ENCODE measurements around the gene KRTAP4-8.

DNA sequence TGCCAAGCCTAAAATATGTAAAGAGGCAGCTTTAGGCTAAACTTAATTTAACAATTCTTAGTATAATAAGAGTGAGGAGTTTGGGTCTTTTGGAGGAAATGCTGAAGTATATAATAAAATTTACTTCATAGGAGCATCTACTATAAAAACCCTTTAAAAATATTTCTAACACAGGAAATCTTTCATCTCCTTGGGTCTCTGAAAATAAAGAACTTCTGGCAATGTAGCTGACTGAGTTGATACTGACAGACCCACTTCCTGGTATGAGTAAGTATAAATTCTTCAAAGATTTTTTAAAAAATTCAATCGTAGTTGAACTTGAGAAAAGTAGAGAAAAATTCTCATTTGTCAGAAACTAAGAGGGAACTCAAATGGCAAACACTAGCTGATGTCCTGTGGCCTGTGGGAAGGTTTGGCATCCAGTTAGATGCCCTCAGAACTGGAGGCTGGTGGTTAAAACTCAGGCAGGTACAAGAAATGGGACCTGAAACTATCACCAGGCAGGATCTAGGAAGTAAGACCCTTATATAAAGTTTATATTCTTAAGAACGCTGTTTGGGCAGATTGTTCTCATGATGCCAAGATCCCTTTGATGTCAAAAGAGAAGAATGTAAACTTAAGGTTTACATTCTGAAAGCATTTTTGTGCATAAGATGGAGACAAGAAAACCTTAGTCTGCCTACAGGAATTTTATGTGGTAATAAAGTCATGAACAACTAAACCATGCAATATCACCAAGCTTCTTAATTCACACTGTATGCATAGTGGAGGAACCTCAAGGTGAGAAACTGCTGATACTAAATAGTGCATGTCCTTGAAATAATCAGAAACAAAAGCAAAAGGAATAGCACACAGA, 36.2 kb upstream of the KRTAP4-8 start:
- TF ChIP-seq POLR2A (IDR thresholded peaks at IDR 0.05) (no peak), POLR2AphosphoS5 (IDR thresholded peaks at IDR 0.05; ENCODE audit: insufficient read depth in 1 of 2, low read depth in 1 of 2) (no peak)
- TF ChIP-seq, protein P1, sequence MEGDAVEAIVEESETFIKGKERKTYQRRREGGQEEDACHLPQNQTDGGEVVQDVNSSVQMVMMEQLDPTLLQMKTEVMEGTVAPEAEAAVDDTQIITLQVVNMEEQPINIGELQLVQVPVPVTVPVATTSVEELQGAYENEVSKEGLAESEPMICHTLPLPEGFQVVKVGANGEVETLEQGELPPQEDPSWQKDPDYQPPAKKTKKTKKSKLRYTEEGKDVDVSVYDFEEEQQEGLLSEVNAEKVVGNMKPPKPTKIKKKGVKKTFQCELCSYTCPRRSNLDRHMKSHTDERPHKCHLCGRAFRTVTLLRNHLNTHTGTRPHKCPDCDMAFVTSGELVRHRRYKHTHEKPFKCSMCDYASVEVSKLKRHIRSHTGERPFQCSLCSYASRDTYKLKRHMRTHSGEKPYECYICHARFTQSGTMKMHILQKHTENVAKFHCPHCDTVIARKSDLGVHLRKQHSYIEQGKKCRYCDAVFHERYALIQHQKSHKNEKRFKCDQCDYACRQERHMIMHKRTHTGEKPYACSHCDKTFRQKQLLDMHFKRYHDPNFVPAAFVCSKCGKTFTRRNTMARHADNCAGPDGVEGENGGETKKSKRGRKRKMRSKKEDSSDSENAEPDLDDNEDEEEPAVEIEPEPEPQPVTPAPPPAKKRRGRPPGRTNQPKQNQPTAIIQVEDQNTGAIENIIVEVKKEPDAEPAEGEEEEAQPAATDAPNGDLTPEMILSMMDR (IDR thresholded peaks at IDR 0.05), result no peak
